ENCODE data around the gene APBA2.
"Not testable (repeated sequence)": the region's sequence is repeated elsewhere in the genome, so short reads cannot be mapped to it uniquely, and the experiment has no call there.

The APBA2 gene

GRCh38 chr15:29018120-29018805 is 132.5 kb downstream of the APBA2 start:
- DNase-seq = no peak

- DNase-seq = no peak
Observed at GRCh38 chr15:29018995-29019976, 133.5 kb downstream of the APBA2 start.

- no peak for DNase-seq
Observed at GRCh38 chr15:29021857-29022256, 136.1 kb downstream of the APBA2 start.

DNA sequence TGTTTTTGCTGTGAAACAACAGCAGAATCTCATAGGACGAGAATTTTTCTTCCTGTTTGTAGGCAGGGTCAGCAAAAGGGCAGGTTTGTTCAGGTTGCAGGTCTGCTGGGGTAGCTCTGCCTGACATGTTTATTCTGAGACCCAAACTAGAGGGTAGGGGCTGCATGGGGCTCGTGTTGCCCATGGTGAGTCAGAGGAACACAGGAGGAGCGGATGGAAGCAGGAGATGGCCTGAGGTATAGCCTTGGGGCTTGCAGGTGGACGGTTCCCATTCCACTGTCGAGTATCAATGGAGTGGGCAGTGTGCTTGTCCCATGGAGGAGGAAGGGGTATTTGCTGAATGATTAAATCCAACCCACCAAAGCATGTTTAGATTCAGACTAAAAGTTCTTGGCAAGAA is 138.9 kb downstream of the APBA2 start:
- DNase-seq = no peak

DNA sequence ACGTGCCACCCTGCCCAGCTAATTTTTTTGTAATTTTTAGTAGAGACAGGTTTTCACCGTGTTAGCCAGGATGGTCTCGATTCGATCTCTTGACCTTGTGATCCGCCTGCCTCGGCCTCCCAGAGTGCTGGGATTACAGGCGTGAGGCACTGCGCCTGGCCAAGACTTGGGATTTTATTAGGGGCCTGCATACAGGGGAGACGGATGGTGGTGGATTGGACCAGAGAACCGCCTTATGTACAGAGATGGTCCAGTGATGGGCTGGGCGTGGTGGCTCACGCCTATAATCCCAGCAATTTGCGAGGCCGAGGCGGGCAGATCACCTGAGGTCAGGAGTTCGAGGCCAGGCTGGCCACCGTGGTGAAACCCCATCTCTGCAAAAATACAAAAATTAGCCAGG is 139.6 kb downstream of the APBA2 start:
- DNase-seq = not testable (repeated sequence)

DNA sequence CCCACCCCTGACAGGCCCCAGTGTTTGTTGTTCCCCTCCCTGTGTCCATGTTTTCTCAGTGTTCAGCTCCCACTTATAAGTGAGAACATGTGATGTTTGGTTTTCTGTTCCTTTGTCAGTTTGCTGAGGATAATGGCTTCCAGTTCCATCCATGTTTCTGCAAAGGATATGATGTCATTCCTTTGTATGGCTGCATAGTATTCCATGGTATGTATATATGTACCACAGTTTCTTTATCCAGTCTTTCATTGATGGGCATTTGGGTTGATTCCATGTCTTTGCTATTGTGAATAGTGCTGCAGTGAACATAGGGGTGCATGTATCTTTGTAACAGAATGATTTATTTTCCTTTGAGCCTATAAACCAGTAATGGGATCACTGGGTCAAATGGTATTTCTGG is 142.4 kb downstream of the APBA2 start:
- not testable (repeated sequence) for DNase-seq

DNA sequence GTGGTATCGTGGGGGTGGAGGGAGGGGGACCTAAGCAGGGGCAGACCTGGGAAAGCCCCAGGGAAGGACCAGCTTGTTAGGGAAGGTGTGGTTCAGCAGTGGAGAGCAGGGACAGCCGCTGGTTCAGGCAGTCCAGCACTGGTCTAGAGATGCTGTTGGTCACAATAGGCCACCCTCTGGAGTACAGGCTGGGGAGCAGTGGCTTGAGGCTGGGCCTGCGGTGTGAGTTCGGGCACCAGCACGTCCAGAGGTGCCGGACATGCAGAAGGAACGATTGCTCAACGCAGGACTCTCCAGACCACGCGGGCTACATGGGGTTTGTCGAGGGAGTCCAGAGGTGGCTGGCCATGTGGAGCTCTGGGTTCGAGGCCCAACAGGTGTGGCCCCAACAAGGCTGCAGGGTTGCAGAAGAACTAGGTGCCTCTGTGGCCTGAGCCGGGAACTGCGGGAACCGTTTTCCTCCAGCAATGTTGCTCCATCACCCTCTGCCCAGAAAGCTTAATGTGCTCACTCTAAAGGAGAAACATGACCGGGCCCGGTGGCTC is 143.9 kb downstream of the APBA2 start:
- no peak for DNase-seq

DNA sequence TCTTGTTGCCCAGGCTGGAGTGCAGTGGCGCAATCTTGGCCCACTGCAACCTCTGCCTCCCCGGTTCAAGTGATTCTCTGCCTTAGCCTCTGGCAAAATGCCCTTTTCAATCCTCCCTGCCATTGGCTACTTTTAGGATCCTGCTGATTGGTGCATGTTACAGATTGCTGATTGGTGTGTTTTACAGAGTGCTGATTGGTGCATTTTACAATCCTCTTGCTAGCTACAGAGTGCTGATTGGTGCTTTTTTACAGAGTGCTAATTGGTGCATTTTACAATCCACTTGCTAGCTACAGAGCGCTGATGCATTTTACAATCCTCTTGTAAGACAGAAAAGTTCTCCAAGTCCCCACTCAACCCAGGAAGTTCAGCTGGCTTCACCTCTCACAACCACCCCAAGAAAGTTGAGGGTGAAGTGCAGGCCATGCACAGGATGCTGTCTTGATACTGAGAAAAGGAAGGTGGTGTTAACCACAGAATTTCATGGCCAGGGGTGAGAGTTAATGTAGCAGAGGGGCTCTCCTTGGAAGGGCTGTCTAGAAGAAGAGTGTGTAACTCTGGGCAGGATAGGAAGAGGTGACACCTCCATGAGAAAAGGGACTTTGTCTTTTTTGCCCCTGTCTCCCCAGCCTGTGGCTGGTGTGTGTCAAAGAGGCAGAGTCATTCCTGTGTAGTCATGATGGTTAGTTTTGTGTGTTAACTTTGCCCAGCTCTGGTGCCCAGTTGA is 145.9 kb downstream of the APBA2 start:
- no peak for DNase-seq

DNA sequence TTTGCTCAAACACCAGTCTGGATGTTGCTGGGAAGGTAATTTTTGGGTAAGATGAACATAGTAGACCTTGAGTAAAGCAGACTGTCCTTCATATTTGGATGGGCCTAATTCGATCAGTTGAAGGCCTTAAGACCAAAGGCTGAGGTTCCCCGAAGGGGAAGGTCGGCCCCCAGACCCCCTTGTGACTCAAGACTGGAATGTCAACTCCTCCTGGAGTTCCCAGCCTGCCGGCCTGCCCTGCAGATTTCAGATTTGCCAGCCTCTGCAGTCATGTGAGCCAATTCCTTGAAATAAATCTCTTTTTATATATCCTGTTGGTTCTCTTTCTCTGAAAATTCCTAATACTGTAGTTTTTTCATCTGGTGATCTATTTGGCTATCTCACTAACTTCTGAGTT is 146.5 kb downstream of the APBA2 start:
- DNase-seq = no peak

GRCh38 chr15:29032751-29033150 is 147.0 kb downstream of the APBA2 start:
- no peak for DNase-seq

GRCh38 chr15:29034151-29034550 is 148.4 kb downstream of the APBA2 start:
- DNase-seq = no peak

DNA sequence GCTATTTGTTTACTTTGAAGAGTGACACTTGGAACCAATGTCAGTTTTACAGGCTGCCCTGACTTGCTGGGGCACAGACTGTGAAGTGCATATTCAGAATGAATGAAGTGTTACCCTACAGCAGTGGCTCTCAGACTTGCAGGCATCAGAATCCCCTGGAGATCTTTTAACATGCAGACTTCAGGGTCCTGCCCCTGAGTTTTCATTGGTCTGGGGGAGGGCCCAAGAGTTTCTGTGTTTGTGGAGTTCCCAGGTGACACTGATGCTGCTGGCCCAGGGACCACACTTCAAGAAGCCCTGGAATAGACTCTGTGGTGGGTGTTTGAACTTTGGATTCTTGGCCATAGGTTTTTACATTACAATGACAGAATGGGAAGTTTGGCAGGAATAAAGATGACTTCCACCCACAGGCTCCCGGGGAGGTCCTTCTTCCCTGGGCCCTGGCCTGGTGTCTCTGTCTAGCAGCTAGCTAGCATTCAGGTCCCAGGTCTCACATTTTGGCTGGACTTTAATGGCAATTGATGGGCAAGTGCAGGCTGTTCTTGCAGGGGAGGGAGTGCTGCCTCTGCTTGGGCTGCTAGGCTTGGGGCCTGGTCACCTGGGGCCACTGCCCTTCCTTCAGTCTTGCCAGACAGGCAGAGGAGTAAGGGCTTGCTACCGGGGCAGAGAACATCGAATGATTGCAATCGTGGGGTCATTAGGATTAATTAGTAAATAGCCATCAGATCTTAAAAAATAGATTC is 149.0 kb downstream of the APBA2 start:
- no peak for DNase-seq

DNA sequence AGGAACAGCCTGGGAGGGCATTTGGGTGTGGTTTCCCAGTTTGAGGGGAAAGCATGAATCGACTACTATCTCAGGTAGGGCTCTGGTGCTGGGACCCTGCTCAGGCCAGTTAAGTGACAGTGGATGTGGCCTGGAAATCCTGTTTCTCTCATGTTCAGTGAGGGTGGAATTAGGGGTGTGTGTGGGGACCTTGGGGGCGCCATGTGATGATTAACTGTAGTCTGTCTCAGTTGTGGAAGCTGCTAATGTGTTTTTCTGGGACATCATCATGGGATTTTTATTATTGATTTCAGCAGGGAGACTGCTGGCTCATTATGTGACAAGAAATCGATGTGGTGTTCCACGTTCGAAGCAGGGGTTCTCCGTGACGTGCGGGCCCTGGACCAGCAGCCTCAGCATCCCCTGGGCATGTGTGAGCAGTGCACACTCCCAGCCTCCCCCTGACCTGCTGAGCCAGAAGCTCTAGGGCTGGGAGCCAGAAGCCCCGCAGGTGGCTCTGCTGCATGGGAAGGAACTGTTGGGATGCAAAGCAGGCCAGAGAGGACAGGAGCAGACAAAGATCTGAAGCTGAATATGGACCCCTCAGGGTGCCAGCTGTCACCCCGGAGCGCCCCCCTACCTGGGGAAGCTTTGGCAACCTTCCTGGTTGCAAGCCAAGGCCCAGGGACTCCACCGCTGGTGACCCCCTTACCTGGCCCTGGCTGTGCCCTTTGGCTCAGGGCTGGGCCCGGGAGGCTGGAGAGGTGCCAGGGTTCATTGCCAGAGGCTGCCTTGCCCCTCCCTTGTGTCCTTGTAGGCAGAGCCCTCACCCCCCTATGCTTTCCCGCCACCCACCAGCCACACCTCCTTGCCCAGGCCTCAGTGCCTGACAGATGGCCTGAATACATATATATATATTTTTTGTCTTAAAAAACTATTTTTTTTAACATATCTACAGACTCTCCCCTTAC is 149.8 kb downstream of the APBA2 start:
- no peak for DNase-seq

DNA sequence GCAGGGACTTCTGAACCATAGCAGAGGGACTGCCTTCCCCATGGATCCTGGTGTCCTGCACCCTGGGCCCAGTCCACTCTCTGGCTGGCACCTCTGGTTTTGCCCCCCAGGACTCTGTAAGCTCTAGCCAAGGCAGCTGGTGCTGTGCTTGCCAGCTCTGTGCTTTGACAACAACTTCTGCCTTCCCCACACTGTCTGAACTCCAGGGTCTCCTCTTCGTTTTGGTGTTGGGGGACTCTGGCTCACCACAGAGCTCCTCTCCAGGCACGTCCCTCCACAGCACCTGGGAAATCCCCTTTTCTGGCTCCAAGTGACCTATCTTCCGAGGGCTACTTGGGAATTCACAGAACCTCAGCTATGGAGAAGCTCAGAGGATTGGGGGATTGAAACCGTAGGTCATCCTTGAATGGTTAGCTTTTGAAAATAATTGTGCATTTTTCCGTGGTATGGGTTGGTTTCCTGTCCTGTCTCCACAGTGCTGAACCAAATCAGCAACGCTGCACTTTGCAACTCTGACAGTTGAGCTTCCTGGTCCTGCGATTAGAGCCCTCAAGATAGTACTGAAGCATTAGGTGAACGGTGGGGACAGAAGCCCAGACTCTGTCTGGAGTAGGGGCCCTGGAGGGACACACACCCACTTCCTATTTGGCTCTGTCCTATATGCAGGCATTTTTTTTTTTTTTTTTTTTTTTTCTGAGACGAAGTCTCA is 152.4 kb downstream of the APBA2 start:
- no peak for DNase-seq

DNA sequence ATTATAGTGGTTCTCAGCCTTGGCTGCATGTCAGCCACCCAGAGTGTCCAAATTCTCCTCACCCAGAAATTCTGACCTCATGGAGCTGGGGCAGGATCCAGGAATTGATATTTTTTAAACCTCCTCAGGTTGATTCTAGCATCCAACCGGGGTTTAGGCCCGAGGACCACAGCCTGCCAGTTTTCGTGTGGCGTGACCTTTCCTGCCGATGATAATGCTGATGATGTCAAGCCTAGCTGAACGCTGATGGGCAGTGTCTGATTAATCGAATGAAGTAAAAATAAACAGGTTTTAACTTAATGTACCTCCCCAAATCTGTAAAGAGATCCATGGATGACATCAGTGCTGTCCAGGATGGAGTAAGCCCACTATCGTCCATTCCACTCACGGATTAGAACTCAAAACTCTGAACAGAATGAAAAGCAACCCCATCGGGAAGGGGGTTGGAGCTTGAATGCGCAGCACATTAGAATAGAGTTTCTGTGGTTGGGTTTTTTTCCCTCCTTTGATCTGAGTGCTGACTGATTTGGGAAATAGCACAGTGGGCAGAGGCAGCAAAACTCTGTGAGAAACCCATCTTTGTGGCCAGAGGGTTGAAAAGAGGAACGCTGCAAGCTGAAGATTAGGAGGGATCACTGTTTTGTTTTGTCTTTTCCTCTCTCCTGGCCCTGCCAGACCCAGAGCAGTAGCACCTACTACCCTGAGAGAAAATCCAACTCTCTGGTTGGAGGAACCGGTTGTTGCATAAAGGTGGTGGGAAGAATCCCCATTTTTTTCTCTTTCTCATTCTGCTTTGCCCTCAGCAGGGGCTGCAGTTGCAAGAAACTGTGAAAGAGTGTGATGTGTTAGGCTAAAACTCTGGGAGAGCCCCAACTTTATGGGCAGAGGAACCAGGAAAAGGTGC is 153.9 kb downstream of the APBA2 start:
- DNase-seq = no peak

DNA sequence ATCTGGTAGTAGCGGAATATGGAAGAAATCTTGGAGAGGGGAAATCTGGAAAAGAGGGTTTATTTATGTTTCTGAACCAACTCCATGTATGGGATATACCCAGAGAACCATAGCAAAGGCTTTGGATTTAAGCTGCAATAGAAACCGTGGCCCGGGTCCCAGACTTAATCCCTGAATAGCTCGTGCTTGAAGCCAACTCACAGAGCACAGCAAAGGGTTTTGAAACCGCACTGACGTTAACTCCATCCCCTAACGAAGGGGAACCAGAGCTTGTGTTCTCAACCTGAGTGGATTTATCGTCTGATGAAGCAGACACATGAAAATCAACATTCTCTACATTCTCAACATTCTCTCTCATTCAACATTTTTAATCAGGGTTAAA is 154.6 kb downstream of the APBA2 start:
- DNase-seq = no peak

DNA sequence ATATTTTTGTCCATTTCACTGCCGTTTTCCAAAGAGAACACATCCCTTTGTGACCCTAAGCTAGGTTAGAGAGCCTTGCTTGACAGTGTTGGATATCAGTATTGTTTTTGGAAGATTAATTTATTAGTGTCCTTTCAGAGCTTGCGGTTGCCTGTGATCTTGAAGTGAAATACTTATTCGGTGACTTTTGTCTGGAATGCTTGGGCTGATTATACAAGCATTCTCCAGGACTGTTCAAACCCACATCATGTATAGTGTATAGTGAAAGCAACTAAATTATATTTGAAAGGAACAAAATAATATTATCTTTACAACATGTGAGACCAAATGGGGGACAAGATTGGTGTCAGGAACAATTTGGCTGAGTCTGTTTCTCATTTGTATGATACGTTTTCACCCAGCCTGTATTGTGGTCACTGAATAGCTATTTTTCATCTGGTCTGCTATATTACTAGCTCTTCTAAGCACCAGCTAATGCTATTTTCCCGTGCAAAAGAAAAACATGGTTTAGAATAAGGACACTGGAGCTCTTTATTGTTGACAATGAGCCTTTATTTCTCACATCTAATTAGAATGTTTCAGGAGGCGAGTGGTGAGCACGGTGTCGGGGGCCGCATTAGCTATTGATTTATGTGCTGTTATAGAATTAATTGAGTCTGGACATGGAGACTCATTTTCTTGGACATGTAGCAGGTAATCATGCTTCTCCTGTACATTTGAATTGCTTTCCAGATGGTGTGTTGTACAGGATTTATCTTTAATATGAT is 158.1 kb downstream of the APBA2 start:
- DNase-seq = no peak

DNA sequence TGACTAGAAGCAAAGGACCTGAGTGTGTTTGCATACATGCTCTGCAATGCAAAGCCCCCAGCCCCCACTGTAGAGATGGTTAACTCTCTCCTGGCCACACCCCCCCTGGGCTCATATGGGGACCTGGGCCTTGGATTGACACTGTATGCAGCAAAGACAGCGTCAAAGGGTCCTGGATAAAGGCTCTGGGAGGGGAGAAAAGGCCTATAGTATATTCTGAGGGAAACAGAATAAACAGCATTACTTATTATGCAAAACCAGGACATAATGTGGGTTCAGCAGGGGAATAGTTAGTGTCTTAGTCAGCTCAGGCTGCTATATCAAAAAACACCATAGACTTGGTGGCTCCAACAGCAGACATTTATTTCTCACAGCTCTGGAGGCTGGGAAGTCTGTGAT is 158.7 kb downstream of the APBA2 start:
- no peak for DNase-seq

DNA sequence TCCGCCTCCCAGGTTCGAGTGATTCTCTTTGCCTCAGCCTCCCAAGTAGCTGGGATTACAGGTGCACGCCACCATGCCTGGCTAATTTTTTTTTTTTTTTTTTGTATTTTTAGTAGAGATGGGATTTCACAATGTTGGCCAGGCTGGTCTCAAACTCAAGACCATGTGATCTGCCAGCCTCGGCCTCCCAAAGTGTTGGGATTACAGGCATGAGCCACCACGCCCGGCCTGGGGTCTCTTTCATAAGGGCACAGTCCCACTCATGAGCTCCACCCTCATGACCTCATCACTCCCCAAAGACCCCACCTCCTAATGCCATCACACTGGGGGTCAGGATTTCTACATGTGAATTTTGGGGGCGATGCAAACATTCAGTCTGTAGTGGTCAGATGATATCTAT is 159.4 kb downstream of the APBA2 start:
- not testable (repeated sequence) for DNase-seq
